ENCODE data around the gene FOXC1. TPM values are rescaled to one million over a fixed set of nuclear protein-coding genes. Genes with fewer than 3 reads are reported as not detected.
A peak's percentile ranks its signal among the peaks of the same experiment; 100 is the strongest.

The FOXC1 gene
- total and polyA plus RNA-seq, 8 donors = 0.75 to 3.4 (median 1.0) TPM

GRCh38 chr6:1575210-1576041 is 34.3 kb upstream of the FOXC1 start:
- intact Hi-C loops (cut with DNase I) = no loop called here
- peak in 2 of 4 donors; percentile 42 to 51 for DNase-seq
- no peaks in the 10 kb centered on the region for H3K27me3 ChIP-seq
- H3K4me3 ChIP-seq = no peak overlapping the region
- peak overlapping the region in 1 of 2 donors; percentile 44 for H3K27ac ChIP-seq
- H3K36me3 ChIP-seq = no peaks in the 10 kb centered on the region
- peaks cover 7 to 17% of the 10 kb centered on the region in 2 donors for H3K9me3 ChIP-seq
- H3K4me1 ChIP-seq = no peaks in the 10 kb centered on the region
- TF ChIP-seq CTCF (IDR thresholded peaks at IDR 0.05) = no peak
- peak; percentile 55 for ATAC-seq

- DNase-seq (no peak), ATAC-seq (no peak)
- H3K4me1 ChIP-seq = no peaks in the 10 kb centered on the region
- peaks cover 0 to 11% of the 10 kb centered on the region in 2 donors for H3K9me3 ChIP-seq
- H3K4me3 ChIP-seq = no peak overlapping the region
- TF ChIP-seq CTCF (IDR thresholded peaks at IDR 0.05) = no peak
- peak overlapping the region in 1 of 2 donors; percentile 44 for H3K27ac ChIP-seq
- no peaks in the 10 kb centered on the region for H3K36me3 ChIP-seq
- intact Hi-C loops (cut with DNase I) = no loop called here
- H3K27me3 ChIP-seq = no peaks in the 10 kb centered on the region
These were observed 33.5 kb upstream of the FOXC1 start for GRCh38 chr6:1576166-1576565.

DNA sequence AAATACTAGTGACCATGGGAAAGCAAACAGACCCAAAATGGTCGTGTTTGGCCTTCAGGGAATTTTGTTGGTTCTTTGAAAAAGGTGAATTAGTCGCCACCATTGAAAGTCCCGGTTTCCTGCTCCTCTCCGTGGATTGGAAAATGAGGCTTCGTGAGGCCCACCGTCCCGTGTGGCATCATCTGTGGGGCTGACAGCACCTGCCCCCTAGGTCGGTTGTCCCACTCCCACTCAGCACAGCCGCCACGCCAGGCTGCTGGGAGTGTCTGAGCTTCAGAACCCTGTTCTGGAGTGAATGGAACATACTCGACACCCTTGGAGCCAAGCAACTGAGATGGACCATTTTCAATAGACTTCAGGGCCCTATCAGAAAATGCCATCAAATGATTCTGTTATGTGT is 33.0 kb upstream of the FOXC1 start:
- Histone ChIP-seq H3K4me1 (no peaks in the 10 kb centered on the region), H3K36me3 (no peaks in the 10 kb centered on the region), H3K4me3 (no peak overlapping the region), H3K27ac (no peak overlapping the region), H3K27me3 (no peaks in the 10 kb centered on the region), H3K9me3 (peaks cover 0 to 6% of the 10 kb centered on the region in 2 donors)
- DNase-seq = no peak
- TF ChIP-seq CTCF (IDR thresholded peaks at IDR 0.05) = no peak
- intact Hi-C loops (cut with DNase I) = no loop called here
- no peak for ATAC-seq

- intact Hi-C loops (cut with DNase I) = no loop called here
These were observed 32.5 kb upstream of the FOXC1 start for GRCh38 chr6:1577146-1577680.

More at GRCh38 chr6:1577146-1577680, 32.5 kb upstream of the FOXC1 start:
- no peak overlapping the region for H3K27ac ChIP-seq
- H3K4me1 ChIP-seq = no peaks in the 10 kb centered on the region
- H3K9me3 ChIP-seq = peaks cover 0 to under 1% of the 10 kb centered on the region in 2 donors
- ATAC-seq (no peak), DNase-seq (no peak)
- no peaks in the 10 kb centered on the region for H3K27me3 ChIP-seq
- H3K36me3 ChIP-seq = no peaks in the 10 kb centered on the region
- no peak overlapping the region for H3K4me3 ChIP-seq
- no peak for TF ChIP-seq CTCF (IDR thresholded peaks at IDR 0.05)

All from left lung (tissue), 10 donors.